Loucy (cell line): ENCODE measurements around the gene ZNF236.

Source experiments
- H2AFZ ChIP-seq: fragments of 200-600 bp; sonication (generic); 2 replicates; pipeline ENCODE4 v1.6.0; 2016; ENCODE audit warnings: antibody characterized with exemption, mild to moderate bottlenecking, low read length, moderate library complexity
- H3F3A ChIP-seq: fragments of 200-600 bp; 2 replicates; pipeline ENCODE4 v1.6.0; 2016; ENCODE audit warnings: antibody characterized with exemption, low read depth, mild to moderate bottlenecking
- H3K27me3 ChIP-seq: fragments of 200-600 bp; sonication (generic); 2 replicates; pipeline ENCODE4 v1.6.1; 2014; ENCODE audit warnings: low read length, mild to moderate bottlenecking; ENCODE audit not compliant: insufficient read depth, poor library complexity, severe bottlenecking
- H3K36me3 ChIP-seq: fragments of 200-600 bp; sonication (generic); 2 replicates; pipeline ENCODE4 v1.6.1; 2016; ENCODE audit warnings: low read length; ENCODE audit not compliant: insufficient read depth
- H3K4me1 ChIP-seq: fragments of 200-600 bp; sonication (generic); 2 replicates; pipeline ENCODE4 v1.5.1; 2014; ENCODE audit warnings: low read length, mild to moderate bottlenecking; ENCODE audit not compliant: insufficient read depth, poor library complexity, severe bottlenecking
- H3K4me2 ChIP-seq: fragments of 200-600 bp; sonication (generic); 2 replicates; pipeline ENCODE4 v1.6.0; 2014; ENCODE audit warnings: antibody characterized with exemption, low read length, low read depth, mild to moderate bottlenecking; ENCODE audit not compliant: poor library complexity, severe bottlenecking
- H3K4me3 ChIP-seq: fragments of 200-600 bp; sonication (generic); 2 replicates; pipeline ENCODE4 v1.5.1; 2014; ENCODE audit warnings: low read length, mild to moderate bottlenecking, mixed read lengths; ENCODE audit not compliant: poor library complexity, severe bottlenecking
- H3K79me2 ChIP-seq: fragments of 200-600 bp; sonication (generic); 2 replicates; pipeline ENCODE4 v1.6.1; 2014; ENCODE audit warnings: low read length; ENCODE audit not compliant: insufficient read depth
- H3K9ac ChIP-seq: fragments of 200-600 bp; sonication (generic); 2 replicates; pipeline ENCODE4 v1.6.0; 2014; ENCODE audit warnings: mild to moderate bottlenecking, low read depth, low read length, moderate library complexity; ENCODE audit not compliant: poor library complexity, severe bottlenecking
- H3K9me2 ChIP-seq: fragments of 200-600 bp; sonication (generic); replicated peaks from 2 replicates; pipeline ENCODE4 v1.6.1; 2016; ENCODE audit warnings: low read depth, low read length, mixed read lengths
- H3K9me3 ChIP-seq: fragments of 200-600 bp; sonication (generic); 2 replicates; pipeline ENCODE4 v1.6.1; 2014; ENCODE audit warnings: mild to moderate bottlenecking, antibody characterized with exemption, low read length, low read depth; ENCODE audit not compliant: insufficient read depth
- H4K20me1 ChIP-seq: fragments of 200-600 bp; sonication (generic); 2 replicates; pipeline ENCODE4 v1.6.0; 2014; ENCODE audit warnings: antibody characterized with exemption, low read length, mild to moderate bottlenecking; ENCODE audit not compliant: insufficient read depth, poor library complexity, severe bottlenecking
- CTCF ChIP-seq: fragments of 200-600 bp; sonication (generic); conservative IDR thresholded peaks from 2 replicates; pipeline ENCODE4 v1.5.1; 2014; ENCODE audit warnings: mild to moderate bottlenecking, antibody characterized with exemption, low read length
- EZH2phosphoT487 ChIP-seq: fragments of 200-600 bp; IDR thresholded peaks from 2 replicates; pipeline ENCODE4 v1.6.1; 2018; ENCODE audit warnings: antibody characterized with exemption, mild to moderate bottlenecking, moderate library complexity, borderline replicate concordance

Gene ZNF236

GRCh38 chr18:76992226-76993084 is 170.1 kb downstream of the ZNF236 start:
- no peaks in the 10 kb centered on the region for H4K20me1 ChIP-seq
- no peak overlapping the region for H3K9ac ChIP-seq
- H3K4me3 ChIP-seq: no peak overlapping the region
- H3F3A ChIP-seq: no peaks in the 10 kb centered on the region
- H3K9me3 ChIP-seq: no peaks in the 10 kb centered on the region
- H3K4me1 ChIP-seq: peaks cover 20% of the 10 kb centered on the region
- no peaks in the 10 kb centered on the region for H3K79me2 ChIP-seq
- H2AFZ ChIP-seq: no peak overlapping the region
- H3K27me3 ChIP-seq: no peaks in the 10 kb centered on the region
- no peaks in the 10 kb centered on the region for H3K9me2 ChIP-seq
- no peaks in the 10 kb centered on the region for H3K36me3 ChIP-seq
- TF ChIP-seq CTCF (no peak), EZH2phosphoT487 (no peak)
- H3K4me2 ChIP-seq: no peak overlapping the region

- H3K9me2 ChIP-seq: no peaks in the 10 kb centered on the region
- TF ChIP-seq CTCF (no peak), EZH2phosphoT487 (no peak)
- H3K9me3 ChIP-seq: no peaks in the 10 kb centered on the region
- no peak overlapping the region for H3K4me2 ChIP-seq
- no peak overlapping the region for H3K4me3 ChIP-seq
- no peak overlapping the region for H2AFZ ChIP-seq
- H3K36me3 ChIP-seq: no peaks in the 10 kb centered on the region
- H4K20me1 ChIP-seq: no peaks in the 10 kb centered on the region
- H3K27me3 ChIP-seq: no peaks in the 10 kb centered on the region
- no peaks in the 10 kb centered on the region for H3F3A ChIP-seq
- H3K9ac ChIP-seq: no peak overlapping the region
- H3K79me2 ChIP-seq: no peaks in the 10 kb centered on the region
- peaks cover 20% of the 10 kb centered on the region for H3K4me1 ChIP-seq
Observed at GRCh38 chr18:76993085-76993382, 170.7 kb downstream of the ZNF236 start.

GRCh38 chr18:76993573-76993972 is 171.2 kb downstream of the ZNF236 start:
- no peak overlapping the region for H3K9ac ChIP-seq
- H3K4me2 ChIP-seq: no peak overlapping the region
- no peaks in the 10 kb centered on the region for H3K27me3 ChIP-seq
- H2AFZ ChIP-seq: no peak overlapping the region
- H3K79me2 ChIP-seq: no peaks in the 10 kb centered on the region
- H3K9me2 ChIP-seq: no peaks in the 10 kb centered on the region
- peaks cover 21% of the 10 kb centered on the region for H3K4me1 ChIP-seq
- H3K36me3 ChIP-seq: no peaks in the 10 kb centered on the region
- no peaks in the 10 kb centered on the region for H3K9me3 ChIP-seq
- no peaks in the 10 kb centered on the region for H4K20me1 ChIP-seq
- no peaks in the 10 kb centered on the region for H3F3A ChIP-seq
- H3K4me3 ChIP-seq: no peak overlapping the region
- TF ChIP-seq EZH2phosphoT487 (no peak), CTCF (no peak)
